Coronary artery (tissue), 2 donors: Measurements from ENCODE around the gene DGKD.

Experiments used
- DNase-seq: peaks from one replicate; pipeline ENCODE4 v3.0.0-alpha.2; 2017; ENCODE audit warnings: low spot score
- H3K27ac ChIP-seq, 2 donors: fragments of 200-600 bp; sonication (generic); one replicate each; pipeline ENCODE4 v1.5.1; 2016 to 2019
- H3K4me3 ChIP-seq: fragments of 200-600 bp; sonication (generic); 2 replicates; pipeline ENCODE4 v1.5.1; 2016; ENCODE audit warnings: mild to moderate bottlenecking, moderate library complexity
- TF ChIP-seq, protein P1 (sequence below): fragments of 200-600 bp; sonication (generic); IDR thresholded peaks from one replicate; pipeline ENCODE4 v1.5.1; 2019; ENCODE audit warnings: antibody characterized with exemption

The DGKD gene

DNA sequence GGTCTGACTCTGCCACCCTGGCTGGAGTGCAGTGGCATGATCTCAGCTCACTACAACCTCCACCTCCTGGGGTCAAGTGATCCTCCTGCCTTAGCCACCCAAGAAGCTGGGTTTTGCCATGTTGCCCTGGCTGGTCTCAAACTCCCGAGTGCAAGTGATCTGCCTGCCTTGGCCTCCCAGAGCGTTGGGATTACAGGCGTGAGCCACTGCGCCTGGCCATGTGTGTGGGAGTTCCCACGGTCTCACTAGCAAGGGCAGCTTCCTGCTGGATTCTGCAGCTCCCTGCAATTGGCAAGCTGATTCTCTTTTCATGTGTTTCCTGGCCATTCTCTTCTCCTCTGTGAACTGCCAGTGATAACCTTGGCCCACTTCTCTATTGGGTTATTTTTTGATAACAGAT, 128.3 kb downstream of the DGKD start:
- Histone ChIP-seq H3K4me3 (no peak overlapping the region), H3K27ac (no peak overlapping the region)
- DNase-seq, result no peak
- TF ChIP-seq, protein P1, sequence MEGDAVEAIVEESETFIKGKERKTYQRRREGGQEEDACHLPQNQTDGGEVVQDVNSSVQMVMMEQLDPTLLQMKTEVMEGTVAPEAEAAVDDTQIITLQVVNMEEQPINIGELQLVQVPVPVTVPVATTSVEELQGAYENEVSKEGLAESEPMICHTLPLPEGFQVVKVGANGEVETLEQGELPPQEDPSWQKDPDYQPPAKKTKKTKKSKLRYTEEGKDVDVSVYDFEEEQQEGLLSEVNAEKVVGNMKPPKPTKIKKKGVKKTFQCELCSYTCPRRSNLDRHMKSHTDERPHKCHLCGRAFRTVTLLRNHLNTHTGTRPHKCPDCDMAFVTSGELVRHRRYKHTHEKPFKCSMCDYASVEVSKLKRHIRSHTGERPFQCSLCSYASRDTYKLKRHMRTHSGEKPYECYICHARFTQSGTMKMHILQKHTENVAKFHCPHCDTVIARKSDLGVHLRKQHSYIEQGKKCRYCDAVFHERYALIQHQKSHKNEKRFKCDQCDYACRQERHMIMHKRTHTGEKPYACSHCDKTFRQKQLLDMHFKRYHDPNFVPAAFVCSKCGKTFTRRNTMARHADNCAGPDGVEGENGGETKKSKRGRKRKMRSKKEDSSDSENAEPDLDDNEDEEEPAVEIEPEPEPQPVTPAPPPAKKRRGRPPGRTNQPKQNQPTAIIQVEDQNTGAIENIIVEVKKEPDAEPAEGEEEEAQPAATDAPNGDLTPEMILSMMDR, result no peak

DNA sequence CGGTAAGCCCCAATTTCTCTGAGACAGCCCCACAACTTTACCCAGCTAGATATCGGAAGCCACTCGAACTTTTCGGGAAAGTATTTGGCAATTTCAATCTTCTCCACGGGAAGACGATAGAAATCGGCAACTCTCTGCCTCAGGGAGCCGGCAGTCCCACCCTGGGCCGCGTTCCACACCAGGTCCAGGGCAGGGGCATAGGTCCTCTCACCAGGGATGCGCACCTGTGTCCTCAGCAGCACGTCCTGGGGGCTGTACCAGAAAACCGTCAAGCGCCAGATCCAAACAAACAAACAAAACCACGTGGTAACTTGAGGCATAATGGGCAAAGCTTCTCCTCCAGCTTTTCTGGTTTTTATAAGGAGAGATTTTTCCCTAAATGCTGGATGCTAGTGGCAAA, 131.4 kb downstream of the DGKD start:
- peak overlapping the region in 1 of 2 donors; percentile 84 for H3K27ac ChIP-seq
- no peak for DNase-seq

DNA sequence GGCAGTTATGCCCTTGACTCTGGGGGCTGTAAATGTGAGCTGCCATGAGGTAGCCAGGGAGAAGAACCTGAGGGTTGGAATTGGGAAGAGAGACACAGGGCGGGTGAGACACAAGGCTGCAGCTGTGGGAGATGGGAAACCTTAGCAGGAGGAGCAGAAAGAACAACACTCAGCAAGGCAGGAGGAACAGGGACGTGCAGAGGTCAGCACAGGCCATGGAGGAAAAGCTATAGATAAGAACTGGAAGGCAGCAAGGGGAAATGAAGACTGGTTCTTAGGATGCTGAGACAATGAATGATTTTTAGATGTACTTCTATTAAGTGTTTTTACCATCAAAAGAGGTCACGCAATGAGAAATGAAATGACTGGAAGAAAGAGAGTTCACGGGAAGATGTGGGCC, 132.1 kb downstream of the DGKD start:
- Histone ChIP-seq H3K4me3 (no peak overlapping the region), H3K27ac (peak overlapping the region; percentile 32 to 84)
- TF ChIP-seq, protein P1, result no peak
- no peak for DNase-seq

More for the DNA sequence above, 131.4 kb downstream of the DGKD start:
- no peak overlapping the region for H3K4me3 ChIP-seq
- TF ChIP-seq, protein P1, result no peak

DNA sequence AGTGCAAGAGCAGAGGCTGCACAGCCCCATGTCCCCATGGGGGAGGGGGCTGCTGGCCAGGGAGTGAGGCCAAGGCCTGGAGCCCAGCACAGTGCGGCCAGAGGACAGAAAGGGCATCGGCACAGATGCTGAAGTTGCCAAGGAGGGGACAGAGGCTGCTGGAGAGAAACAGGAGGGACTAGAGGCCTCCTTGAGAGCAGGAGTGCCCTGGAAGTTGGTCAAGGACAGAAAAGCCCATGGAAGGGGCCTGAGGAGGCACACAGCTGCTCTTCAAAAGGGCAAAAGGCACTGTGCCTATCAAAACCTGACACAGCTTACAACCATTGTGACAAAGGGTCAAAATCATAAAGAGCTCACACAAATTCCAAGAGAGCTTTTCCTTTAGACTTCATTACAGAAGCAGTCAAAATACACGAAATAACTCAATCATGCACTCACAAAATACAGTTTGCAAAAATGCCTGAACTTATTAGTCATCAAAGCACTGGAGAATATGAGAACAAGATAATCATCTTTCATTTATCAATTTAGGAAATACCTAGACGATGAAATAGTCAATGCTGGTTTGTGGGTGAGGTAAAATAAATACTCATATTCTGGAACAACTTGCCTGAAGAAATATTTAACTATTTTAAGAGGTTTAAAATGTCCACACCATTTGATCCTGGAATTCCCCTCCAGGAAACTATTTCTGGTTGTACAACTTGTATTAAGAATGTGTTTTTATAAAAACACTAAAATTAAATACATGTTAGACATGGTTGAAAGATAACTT, 132.7 kb downstream of the DGKD start:
- TF ChIP-seq, protein P1, result no peak
- H3K27ac ChIP-seq, result peak overlapping the region; percentile 69 to 84
- no peak for DNase-seq
- no peak overlapping the region for H3K4me3 ChIP-seq

DNA sequence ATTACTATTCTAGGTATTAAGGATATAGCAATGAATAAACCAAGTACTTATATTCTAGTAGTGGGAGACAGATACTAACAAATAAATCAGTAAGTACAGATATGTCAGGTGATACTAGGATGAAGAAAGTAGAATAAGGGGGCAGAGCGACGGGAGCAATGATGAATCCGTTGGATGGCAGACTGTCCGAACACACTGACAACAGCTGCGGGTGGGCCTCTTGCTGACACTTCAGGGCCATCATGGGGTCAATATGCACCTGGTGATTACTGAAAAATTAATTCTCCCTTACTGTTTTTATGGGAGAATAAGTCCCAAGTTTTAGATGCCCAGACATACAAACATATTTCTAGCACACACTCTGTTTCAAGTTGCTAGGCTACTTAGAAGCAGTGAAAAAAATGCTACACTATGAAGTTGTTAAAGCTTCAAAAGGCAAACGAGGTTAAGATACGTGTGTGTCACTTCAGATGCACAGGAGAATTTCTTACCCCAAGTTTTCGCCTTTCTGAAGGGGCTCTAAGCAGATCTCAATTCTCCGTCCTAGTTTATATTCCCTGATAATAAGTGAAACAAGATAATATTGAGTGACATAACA, 133.6 kb downstream of the DGKD start:
- H3K4me3 ChIP-seq, result no peak overlapping the region
- DNase-seq, result no peak
- H3K27ac ChIP-seq, result peak overlapping the region; percentile 69 to 84
- TF ChIP-seq, protein P1, result no peak

DNA sequence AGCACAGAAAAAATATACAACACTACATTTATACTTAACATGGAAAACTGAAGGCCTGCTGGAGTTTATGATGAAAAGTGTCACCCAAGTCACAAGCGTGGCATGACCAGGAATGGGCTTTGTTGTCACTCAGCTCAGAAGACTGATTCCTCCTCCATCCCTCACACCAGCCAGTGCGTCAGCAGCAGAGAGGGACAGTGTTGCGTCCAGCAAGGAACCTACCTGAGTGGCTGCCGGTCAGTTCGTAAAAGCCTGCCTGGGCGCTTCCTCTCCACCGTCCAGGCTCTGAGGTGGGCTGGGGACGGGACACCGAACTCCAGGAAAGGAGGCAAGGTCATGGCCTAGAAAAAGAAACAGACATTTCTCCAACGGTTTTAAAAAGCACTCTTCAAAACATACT, 134.8 kb downstream of the DGKD start:
- no peak for DNase-seq
- peak overlapping the region; percentile 69 to 84 for H3K27ac ChIP-seq
- no peak overlapping the region for H3K4me3 ChIP-seq
- TF ChIP-seq, protein P1, result no peak

DNA sequence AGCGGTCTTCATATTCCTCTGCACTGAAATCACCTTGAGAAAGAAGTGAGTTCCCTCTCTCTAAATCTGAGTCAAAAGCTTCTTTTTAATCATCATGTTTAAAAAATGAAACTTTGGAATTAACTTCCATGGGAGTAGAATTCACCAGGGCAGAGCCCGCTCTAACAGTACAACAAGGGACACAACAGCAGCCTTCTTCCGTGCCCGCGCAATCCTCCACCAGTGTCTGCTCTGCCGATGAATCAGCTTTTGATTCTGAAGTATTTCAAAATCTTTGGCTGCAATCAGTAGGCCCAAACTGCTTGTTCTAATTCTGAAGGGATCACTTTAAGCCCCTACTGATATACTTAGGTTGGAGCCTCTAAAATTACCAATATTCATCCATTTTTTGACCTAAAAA, 135.4 kb downstream of the DGKD start:
- peak overlapping the region; percentile 69 to 84 for H3K27ac ChIP-seq

More for the DNA sequence above, 135.4 kb downstream of the DGKD start:
- TF ChIP-seq, protein P1, result no peak
- H3K4me3 ChIP-seq, result no peak overlapping the region
- DNase-seq, result no peak
